HG03280 (cell line): ENCODE data around the gene UROS.

Experiments
- ATAC-seq: cut with Tn5 transposase; IDR thresholded peaks from one replicate; pipeline ENCODE4 v1.9.1; 2021; ENCODE audit warnings: mild to moderate bottlenecking, moderate library complexity; ENCODE audit not compliant: unreplicated experiment

The UROS gene

DNA sequence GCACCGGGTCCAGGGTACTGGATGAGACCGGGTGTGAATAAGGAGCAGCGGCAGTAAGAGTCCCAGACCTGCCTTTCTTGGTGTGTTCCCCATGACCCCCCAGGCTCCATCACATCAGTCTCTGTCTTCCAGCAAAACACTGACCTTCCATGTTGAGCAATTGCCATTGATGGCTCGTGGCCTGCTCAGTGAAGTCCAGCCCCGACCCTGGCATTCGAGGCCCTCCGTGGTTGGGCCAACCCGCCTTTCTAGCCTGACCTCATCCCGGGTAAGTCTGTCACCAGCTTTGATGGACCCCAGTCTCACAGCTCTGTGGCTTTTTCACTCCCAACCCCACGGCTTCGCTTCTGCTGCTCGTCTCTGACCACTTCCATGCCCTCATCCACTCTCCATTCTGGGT is 53.9 kb downstream of the UROS start:
- ATAC-seq, result no peak

DNA sequence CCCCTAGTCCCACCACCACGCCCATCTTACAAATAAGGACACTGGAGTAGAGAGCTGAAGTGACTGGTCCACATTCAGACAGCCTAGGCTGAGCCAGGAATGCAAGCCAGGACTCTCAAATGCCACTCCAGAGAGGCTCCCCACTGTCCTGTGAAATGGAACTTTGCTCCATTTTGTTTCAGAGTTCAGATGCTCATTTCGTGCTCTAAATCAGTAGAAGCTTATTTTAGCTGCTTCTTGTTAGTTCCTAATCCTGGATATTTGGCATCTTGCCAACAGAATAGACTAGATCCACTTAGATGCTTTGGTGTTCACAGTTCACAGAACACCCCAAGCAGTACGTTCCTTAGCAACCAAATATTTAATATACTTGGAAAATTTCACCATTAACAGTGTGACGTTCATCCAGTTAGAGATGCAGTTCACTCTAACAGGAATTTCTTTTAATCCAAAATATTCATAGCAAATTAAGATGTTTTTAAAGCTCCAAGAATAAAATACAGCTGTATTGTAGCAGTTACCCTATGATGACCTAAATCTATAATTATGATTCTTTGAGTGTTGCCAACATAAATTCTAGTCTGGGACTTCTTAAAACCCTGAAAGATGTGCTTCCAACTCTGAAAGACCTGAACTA is 54.7 kb downstream of the UROS start:
- no peak for ATAC-seq

DNA sequence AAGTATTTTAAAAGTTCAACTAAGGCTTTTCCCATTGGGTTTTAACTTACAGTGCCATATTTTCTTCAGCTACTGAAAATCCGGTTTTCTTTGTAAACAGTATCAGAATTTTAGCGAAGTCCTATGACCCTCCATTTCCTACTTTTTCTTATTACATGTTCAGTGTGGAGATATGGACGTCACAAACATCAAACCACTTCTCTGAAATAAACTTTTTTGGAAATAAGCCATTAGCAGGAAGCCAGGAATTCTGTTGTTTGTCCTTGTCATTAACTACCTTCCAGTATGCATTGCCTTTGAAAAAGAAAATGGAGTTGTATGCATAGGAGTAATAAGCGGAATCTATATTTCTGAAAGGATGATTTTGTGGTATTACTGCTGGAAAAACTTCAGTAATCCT is 56.5 kb downstream of the UROS start:
- no peak for ATAC-seq

DNA sequence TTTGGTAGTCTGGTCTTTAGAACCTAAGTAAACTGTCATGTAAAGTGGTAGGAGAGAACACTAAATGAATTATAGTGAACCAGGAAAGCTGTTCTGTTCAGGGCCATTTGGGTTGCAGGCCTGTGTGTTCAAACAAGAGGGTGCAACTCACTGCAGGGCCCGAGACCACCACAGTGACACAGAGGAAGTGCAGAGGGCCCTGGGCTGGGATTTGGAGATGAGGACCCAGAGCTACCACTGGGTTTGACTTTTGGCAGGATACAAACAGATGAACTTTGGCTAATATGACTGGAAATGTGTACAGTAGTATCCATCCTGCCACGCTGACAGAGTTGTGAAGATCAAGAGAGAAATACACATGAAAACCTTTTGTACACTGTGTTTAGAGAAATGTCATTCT is 57.2 kb downstream of the UROS start:
- no peak for ATAC-seq

GRCh38 chr10:125762692-125763648 is 60.1 kb downstream of the UROS start:
- no peak for ATAC-seq

- ATAC-seq, result no peak
Observed at GRCh38 chr10:125761961-125762360, 61.1 kb downstream of the UROS start.

DNA sequence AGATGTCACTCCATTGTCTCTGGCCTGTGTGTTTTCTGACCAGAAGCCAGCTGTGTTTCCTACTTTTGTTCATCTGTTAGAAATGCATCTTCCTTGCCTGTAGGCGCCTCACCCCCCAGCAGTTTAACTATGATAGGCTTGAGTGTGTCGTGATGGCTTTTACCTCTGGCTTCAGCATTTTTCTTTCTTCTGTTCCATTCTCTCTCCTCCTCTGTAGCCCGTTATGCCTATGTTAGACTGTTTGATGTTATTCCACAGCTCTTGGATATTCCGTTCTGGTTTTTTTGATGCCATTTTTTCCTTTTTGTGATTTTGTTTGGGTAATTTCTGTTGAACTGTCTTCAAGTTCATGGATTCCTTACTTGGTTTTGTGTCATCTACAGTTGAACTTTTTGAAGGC is 65.3 kb downstream of the UROS start:
- no peak for ATAC-seq

DNA sequence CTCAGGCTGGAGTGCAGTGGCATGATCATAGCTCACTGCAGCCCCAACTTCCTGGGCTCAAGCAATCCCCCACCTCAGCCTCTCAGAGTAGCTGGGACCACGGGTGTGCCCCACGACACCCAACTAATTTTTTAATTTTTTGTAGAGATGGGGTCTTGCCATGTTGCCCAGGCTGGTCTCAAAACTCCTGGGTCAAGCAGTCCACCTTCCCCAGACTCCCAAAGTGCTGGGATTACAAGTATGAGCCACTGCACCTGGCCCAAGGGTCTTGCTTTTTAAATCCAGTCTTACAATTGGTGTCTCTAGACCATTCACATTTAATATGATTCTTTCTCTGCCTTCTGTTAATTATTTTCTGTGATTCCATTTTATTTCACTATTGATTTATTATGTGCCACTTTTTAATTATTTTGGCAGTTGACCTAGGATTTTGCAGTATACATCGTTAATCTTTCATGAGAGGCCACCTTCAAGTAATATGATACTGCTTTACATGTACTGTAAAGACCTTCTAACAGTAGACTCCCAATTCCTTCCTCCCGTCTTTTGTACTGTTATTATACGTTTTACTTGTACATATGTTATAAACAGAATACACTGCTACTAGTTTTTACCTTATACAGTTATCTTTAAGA is 66.1 kb downstream of the UROS start:
- ATAC-seq, result no peak

GRCh38 chr10:125756196-125756595 is 66.9 kb downstream of the UROS start:
- no peak for ATAC-seq

DNA sequence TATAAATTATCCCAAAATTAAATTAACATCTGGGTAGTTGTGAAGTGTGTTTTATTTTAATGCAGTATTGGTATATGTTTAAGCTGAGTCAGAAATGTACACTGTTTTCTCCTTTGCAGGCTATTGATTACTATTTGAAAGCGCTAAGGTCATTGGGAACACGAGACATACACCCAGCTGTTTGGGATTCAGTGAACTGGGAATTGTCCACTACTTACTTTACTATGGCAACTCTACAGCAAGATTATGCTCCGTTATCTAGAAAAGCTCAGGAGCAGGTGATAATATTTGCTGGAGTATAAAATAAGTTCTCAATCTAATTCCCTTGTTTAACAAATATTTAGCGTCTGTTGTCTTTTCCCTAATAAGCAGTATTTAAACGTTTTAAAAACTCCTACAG is 75.6 kb downstream of the UROS start:
- no peak for ATAC-seq

GRCh38 chr10:125744909-125745308 is 78.1 kb downstream of the UROS start:
- no peak for ATAC-seq

DNA sequence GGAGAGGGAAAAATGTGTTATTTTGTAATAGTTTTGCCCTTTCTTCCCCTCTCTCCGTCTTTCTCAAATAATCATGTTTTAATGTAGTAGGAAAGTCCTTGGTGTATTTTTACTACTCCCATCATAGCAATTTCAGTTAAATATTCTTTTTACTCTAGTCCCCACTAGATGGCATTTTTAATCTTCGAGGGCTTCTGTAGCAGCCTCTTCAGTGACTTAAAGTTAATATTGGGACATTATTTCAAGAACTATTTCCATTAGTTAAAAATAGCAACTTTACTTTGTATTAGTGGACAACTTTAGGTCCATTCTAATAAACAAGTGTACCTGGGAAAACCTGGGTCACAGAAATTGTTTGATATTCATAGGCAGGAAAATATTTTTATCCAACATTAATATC is 80.6 kb downstream of the UROS start:
- no peak for ATAC-seq

GRCh38 chr10:125739994-125740679 is 82.9 kb downstream of the UROS start:
- no peak for ATAC-seq
